GM21825 (cell line): Measurements from ENCODE around the gene LYRM1.
"Not testable (repeated sequence)": the region's sequence is repeated elsewhere in the genome, so short reads cannot be mapped to it uniquely, and the experiment has no call there.

Source experiments
- ATAC-seq: cut with Tn5 transposase; IDR thresholded peaks from one replicate; pipeline ENCODE4 v1.9.1; 2021; ENCODE audit warnings: mild to moderate bottlenecking, moderate library complexity; ENCODE audit not compliant: unreplicated experiment

Gene LYRM1

DNA sequence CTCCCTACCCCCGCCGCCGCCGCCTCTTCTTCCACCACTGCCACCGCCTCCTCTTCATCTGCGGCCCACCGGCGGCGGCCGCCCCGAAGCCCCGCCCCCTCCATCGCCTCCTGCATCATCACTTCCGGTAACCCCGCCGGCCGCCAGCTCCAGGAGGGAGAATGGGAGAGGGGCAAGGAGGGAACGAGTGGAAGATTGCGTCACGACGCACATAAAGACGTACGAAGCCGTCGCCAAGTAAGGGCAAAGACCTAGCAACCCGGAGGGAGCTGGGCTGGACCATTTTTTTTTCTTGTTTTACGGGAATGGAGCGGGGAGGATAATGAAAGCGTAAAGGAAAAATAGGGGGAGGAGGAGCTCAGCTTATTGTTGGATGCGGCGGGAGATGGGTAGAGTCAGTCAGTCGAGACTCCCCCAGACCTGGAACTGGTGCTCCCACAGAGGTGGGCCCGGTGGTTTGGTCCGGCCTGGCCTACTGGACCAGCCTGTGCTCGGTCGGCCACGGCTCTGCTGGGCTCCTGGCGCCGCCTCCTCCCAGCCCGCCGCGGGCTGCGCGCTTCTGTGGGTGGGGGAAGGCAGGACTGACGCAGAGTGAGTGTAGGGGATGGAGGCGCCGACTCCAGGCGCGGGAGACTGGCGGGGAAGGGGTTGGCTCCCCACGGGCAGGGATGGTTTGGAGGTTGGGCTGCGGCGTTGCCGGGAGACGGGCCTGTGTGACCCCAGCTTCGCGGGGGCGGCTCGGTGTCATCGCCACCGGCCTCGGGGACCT, at the start of gene LYRM1, which contains the start of gene DCUN1D3:
TSS of gene LYRM1 (plus strand) at position 473 of the 769 bp plus-strand sequence. CDS start 14,785 bp downstream, outside the sequence.
TSS of gene DCUN1D3 (minus strand) at position 60 of the 769 bp plus-strand sequence. CDS start 37,820 bp downstream, outside the sequence.
- peak; percentile 59 for ATAC-seq

DNA sequence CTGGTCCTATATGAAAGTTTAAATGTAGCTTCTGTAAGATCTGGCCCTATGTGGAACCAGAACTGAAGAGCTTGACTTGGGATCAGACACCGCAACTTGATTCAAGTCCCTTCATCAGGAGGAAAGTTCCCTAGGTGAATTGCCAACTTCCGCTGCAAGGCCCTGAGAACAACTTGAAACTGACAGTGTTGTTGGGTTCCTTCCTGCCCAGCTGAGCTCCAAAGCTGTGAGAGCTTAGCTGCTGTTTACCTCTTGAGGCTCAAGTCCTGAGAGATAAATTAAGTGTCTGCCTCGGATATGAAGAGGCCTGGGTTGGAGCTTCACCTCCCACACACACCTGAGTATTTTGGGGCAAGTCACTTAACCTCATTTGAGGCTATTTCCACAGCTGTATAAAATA, 49.6 kb upstream of the LYRM1 start:
- no peak for ATAC-seq

DNA sequence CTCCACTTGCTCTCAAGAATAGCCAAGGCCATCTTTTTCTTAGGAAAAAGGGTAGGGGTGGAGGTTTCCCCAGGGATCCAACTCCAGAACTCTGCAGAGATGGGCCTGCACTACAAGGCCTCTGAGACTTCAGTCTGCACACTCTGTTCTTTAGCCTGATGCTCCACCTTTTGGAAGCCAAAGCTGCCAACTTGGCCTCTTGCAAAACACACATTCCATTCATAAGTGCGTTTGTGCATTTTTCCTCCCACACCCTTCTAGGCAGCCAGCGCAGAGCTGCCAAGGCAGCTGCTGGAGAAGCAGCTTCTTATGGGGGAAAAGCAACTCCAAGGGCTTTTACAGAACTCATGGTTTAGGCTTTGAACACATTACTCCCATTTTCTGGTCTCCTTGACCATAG, 49.0 kb upstream of the LYRM1 start:
- no peak for ATAC-seq

DNA sequence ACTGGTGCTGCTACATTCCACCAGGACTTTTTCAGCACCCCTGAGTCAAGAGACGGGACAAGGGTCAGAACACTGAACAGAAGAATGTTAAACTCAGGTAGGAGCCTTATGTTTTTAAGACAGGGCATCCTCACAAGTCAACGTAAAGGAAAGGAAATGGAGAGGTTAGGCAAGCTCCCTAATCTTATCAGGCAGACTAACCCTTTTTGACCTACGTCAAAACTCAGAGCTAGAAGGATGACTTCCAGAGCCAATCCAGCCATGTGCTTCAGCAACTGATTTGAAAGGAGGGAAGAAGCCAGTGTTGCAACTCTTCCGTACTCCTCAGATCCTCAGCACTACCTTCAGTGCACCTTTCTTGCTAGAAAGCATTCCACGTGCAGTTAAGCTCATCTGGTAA, 47.4 kb upstream of the LYRM1 start:
- ATAC-seq: no peak

DNA sequence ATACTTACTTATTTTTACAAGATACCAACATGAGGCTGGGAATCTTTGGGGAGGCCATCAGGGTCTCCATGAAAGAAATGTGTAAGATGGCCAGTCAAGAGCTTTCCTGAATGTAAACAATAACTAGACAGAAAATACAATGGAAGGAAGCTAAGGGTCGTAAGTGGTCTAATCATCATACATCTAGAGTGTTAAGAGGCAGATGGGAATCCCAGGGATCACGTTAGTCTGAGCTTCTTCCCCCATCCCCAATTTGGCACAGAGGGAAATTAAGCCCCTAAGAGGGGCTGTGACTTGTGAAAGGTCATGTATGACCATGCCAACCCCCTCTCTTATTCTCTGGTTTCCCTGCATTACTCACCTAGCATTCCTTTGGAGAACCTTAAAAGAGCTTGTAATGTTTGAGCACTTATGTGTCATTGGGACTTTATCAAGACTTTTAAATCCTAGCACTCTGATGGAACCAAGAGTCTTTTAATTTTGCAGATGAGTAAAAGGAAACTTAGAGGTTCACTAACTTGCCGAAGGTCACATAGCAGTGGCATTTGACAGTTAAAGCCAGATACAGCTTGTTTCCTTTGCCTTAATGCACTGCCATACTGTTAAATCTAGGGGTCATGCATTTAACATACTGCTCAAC, 46.5 kb upstream of the LYRM1 start:
- no peak for ATAC-seq

DNA sequence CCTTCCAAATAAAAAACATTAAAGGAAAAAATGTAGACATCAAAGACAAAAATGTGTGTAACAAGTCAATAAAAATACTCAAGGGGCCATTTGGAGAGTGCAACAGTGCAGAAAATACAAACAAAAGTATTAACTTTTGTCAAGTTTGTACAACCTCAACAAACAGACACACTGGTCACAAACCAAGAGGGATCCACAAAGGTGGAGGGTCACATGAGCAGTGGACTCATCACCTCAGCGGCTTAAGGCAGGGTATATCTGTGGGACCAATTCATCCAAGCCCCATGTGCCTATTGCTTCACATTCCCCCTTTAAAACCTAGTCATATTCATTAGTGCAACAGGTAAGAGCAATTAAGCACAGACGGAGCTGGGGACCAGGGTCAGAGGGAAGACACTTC, 45.6 kb upstream of the LYRM1 start:
- no peak for ATAC-seq

- ATAC-seq: no peak
Observed at GRCh38 chr16:20857281-20857680, 43.3 kb upstream of the LYRM1 start.

GRCh38 chr16:20859229-20859628, 41.3 kb upstream of the LYRM1 start:
- ATAC-seq: no peak

GRCh38 chr16:20859699-20860098, 40.9 kb upstream of the LYRM1 start:
- no peak for ATAC-seq

- no peak for ATAC-seq
Observed at GRCh38 chr16:20860361-20860760, 40.2 kb upstream of the LYRM1 start.

- ATAC-seq: not testable (repeated sequence)
Observed at GRCh38 chr16:20860995-20861394, 39.6 kb upstream of the LYRM1 start.

GRCh38 chr16:20862162-20862960, 38.2 kb upstream of the LYRM1 start:
- no peak for ATAC-seq

- not testable (repeated sequence) for ATAC-seq
Observed at GRCh38 chr16:20864376-20864775, 36.2 kb upstream of the LYRM1 start.

DNA sequence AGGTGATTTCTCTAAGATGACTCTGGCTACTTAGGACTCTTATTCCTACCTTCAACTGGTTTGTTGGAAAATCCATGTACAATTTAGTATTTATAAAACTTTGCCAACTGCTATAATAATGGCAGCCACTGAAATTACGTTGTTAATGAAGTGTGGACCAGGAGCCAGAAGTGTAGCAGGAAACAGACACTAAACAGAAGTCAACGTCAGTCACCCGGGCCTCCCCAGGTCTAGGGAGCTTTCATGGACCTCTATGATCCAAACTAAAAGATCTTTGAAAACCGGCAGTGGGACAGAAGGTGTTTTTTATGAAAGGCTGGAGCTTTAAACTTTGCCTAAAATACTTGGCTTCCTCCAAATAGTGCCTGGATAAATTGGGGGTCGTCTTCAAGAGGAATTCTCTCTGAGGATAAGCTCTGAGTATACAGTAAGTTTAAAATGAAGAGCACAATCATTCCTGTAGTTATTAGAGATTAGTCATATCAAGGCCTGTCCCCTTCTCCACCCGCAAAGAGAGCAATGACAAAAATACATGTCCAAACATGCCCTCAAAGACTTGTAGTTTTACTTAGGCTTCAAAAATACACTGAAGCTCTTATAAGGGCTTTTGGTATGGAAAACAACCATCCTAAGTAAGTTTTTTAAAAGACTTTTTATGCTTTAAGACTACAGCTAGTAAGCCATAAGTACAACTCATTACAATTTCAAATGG, 35.0 kb upstream of the LYRM1 start:
- peak; percentile 68 for ATAC-seq

DNA sequence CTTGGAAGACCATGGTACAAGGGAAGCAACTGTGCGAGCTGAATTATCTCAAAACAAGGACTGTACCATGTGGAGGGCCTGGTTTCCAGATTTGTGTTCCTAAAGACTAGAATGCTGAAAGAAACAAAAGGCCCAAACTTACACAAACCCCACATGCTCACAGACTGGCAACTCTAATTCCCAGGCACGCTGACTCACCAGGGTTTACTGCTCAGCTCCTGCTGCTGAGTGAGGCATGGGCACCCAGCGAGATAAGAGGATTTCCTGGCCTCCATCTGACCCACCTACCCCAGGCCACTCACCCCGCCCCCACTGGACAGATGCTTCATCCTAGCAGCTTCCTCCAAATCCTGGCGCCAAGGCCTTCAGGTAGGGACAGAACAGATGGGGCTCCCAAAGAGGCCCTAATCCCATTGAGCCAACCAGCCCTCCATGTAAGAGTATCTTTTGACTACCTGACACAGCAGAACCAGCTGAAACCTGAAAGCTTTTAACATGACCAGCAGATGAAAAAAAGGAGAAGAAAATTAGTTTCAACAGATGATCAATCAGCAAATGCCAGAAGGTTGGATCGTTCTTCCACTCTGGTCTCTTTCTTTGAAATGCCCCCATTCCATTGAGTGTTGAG, 34.3 kb upstream of the LYRM1 start:
- no peak for ATAC-seq

DNA sequence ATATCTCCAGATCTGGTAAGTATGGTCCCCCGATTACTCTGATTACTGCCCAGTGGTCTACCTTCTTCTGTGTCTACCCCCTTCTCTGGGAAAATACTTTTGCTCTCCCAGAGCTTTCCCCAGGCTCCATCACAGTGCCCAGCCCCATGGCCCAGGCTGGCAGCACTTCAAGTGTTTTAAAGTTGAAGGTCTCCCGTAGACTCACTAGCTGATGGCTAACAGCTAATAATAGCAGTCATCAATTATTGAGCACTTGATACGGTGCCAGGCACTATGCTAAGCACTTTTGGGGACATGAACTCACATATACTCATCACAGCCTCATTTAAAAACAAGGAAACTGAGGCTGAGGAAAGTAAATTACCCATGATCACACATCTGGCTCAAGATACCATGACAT, 33.8 kb upstream of the LYRM1 start:
- no peak for ATAC-seq

DNA sequence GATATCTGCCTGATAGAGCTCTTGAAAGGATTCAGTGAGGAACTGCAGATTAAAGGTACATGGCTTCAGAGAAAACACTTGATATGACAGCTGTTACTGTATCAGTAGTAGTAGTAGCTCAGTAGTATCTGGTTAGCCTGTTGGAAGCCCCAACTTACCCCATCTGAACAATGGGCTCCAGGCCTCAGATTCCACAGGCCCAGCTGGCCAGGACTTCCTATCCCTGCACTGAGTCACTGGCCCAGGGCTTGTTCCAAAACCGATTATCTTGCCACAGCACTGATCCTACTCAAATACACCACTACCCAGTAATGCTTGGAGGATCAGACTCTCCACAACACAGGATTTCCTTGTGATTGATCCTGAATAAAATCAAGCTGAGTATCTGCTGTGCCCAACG, 33.0 kb upstream of the LYRM1 start:
- no peak for ATAC-seq

- ATAC-seq: no peak
Observed at GRCh38 chr16:20868890-20869289, 31.7 kb upstream of the LYRM1 start.

- ATAC-seq: no peak
Observed at GRCh38 chr16:20870122-20870820, 30.3 kb upstream of the LYRM1 start.

DNA sequence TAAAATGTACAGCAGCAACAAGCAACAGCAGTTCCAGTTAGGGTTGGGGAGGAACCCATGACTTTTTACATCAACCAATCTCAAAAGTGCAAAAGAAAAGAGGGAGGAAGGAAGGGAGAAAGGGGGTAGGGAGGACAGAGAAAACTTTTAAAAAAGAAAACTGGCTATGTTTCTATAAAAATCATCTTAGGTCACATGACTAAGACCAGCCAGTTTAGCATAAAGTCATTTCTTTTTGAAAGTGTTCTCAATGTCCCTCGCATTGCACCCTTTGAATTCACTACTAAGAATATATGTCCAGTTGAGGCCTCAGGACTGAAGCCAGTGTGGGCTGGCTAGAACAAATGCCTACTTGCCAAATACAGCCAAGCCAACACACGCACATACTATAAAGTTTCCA, 29.3 kb upstream of the LYRM1 start:
- ATAC-seq: no peak
